ENCODE data around the gene ARPP21.
"Not testable (repeated sequence)": the region's sequence is repeated elsewhere in the genome, so short reads cannot be mapped to it uniquely, and the experiment has no call there.

The ARPP21 gene

DNA sequence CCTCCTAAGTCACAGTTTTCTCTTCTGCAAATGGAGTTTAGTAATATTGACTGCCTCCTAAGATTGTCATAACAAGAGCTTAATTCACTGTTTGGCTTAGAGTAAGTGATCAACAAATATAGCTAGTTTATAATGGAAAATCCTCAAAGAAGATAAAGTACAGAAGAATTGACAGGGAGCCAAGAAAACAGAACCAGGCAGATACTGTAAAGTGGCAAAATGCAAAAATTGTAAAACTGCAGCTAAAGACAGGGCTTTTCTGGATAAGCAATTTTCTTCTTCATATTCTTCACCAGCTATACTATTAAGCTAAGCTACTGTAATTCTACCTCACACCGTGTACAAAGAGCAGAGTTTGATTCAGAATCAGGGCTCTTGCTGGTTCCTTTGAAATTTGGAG lies 148.6 kb downstream of the ARPP21 start:
- Histone ChIP-seq H3K27me3 (ENCODE audit: insufficient read depth, low read length) (no peaks in the 10 kb centered on the region), H3K4me1 (ENCODE audit: insufficient read depth, low read length) (peaks cover 65% of the 10 kb centered on the region), H3K9me3 (ENCODE audit: low read length) (no peaks in the 10 kb centered on the region), H3K4me3 (ENCODE audit: low read length) (no peak overlapping the region), H2AFZ (ENCODE audit: low read depth, low read length) (no peak overlapping the region), H3K36me3 (ENCODE audit: insufficient read depth, low read length) (no peaks in the 10 kb centered on the region)

- H3K4me1 ChIP-seq (ENCODE audit: insufficient read depth, low read length): peaks cover 62% of the 10 kb centered on the region
- H3K4me3 ChIP-seq (ENCODE audit: low read length): no peak overlapping the region
- no peak overlapping the region for H2AFZ ChIP-seq (ENCODE audit: low read depth, low read length)
- no peaks in the 10 kb centered on the region for H3K36me3 ChIP-seq (ENCODE audit: insufficient read depth, low read length)
- no peaks in the 10 kb centered on the region for H3K27me3 ChIP-seq (ENCODE audit: insufficient read depth, low read length)
- H3K9me3 ChIP-seq (ENCODE audit: low read length): no peaks in the 10 kb centered on the region
Measured at GRCh38 chr3:35789042-35789831, 149.9 kb downstream of the ARPP21 start.

DNA sequence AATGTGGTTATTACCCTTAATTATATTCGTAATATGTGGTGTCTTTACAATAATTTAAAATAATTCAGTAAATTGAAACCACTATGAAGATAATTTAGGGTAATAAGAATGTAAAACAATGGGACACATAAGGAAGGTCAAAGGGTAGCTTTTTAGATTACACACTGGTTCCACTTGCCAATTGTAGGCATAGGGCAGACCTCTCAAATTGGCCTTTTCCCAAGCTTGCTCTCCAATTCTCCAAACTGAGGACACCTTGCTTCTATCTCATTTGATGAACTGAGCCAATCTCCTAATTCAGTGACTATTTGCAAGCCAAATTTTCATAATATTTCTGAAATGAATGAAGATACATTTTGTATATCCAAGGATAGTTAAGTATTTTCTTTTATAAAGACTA lies 151.4 kb downstream of the ARPP21 start:
- H3K4me1 ChIP-seq (ENCODE audit: insufficient read depth, low read length): peaks cover 47% of the 10 kb centered on the region
- no peaks in the 10 kb centered on the region for H3K9me3 ChIP-seq (ENCODE audit: low read length)
- no peaks in the 10 kb centered on the region for H3K27me3 ChIP-seq (ENCODE audit: insufficient read depth, low read length)
- H3K4me3 ChIP-seq (ENCODE audit: low read length): no peak overlapping the region
- H3K36me3 ChIP-seq (ENCODE audit: insufficient read depth, low read length): no peaks in the 10 kb centered on the region
- H2AFZ ChIP-seq (ENCODE audit: low read depth, low read length): no peak overlapping the region

DNA sequence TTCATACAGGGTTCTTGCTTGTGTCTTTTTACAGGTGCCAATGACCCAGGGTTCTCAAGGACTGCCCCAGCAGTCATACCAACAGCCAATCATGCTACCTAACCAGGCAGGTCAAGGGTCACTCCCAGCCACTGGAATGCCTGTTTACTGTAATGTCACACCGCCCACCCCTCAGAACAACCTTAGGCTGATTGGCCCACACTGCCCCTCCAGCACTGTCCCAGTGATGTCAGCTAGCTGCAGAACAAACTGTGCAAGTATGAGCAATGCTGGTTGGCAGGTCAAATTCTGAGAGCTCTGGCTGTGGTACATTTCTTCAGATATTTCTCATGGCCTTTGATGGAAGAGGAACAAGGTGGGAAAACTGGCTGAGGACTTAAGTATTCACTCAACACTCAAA lies 154.3 kb downstream of the ARPP21 start:
- no peaks in the 10 kb centered on the region for H3K27me3 ChIP-seq (ENCODE audit: insufficient read depth, low read length)
- H3K36me3 ChIP-seq (ENCODE audit: insufficient read depth, low read length): no peaks in the 10 kb centered on the region
- no peak overlapping the region for H2AFZ ChIP-seq (ENCODE audit: low read depth, low read length)
- H3K4me3 ChIP-seq (ENCODE audit: low read length): no peak overlapping the region
- peaks cover 28% of the 10 kb centered on the region for H3K4me1 ChIP-seq (ENCODE audit: insufficient read depth, low read length)
- no peaks in the 10 kb centered on the region for H3K9me3 ChIP-seq (ENCODE audit: low read length)

GRCh38 chr3:35800960-35801459 lies 161.7 kb downstream of the ARPP21 start:
- no peaks in the 10 kb centered on the region for H3K27me3 ChIP-seq (ENCODE audit: insufficient read depth, low read length)
- H2AFZ ChIP-seq (ENCODE audit: low read depth, low read length): no peak overlapping the region
- no peaks in the 10 kb centered on the region for H3K4me1 ChIP-seq (ENCODE audit: insufficient read depth, low read length)
- H3K36me3 ChIP-seq (ENCODE audit: insufficient read depth, low read length): no peaks in the 10 kb centered on the region
- H3K9me3 ChIP-seq (ENCODE audit: low read length): peaks cover 2% of the 10 kb centered on the region
- H3K4me3 ChIP-seq (ENCODE audit: low read length): no peak overlapping the region

- Histone ChIP-seq H2AFZ (ENCODE audit: low read depth, low read length) (no peak overlapping the region), H3K4me1 (ENCODE audit: insufficient read depth, low read length) (peaks cover 3% of the 10 kb centered on the region), H3K36me3 (ENCODE audit: insufficient read depth, low read length) (no peaks in the 10 kb centered on the region), H3K4me3 (ENCODE audit: low read length) (no peak overlapping the region), H3K9me3 (ENCODE audit: low read length) (no peaks in the 10 kb centered on the region), H3K27me3 (ENCODE audit: insufficient read depth, low read length) (no peaks in the 10 kb centered on the region)
Measured at GRCh38 chr3:35814531-35814930, 175.2 kb downstream of the ARPP21 start.

DNA sequence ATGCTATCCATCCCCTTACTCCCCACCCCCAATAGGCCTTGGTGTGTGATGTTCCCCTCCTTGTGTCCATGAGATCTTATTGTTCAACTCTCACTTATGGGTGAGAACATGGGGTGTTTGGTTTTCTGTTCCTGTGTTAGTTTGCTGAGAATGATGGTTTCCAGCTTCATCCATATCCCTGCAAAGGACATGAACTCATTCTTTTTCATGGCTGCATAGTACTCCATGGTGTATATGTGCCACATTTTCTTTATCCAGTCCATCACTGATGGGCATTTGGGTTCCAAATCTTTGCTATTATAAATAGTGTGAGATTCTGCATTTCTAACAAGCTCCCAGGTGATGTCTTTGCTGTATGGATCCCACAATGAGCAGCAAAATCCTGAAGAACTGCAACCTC lies 176.5 kb downstream of the ARPP21 start:
- not testable (repeated sequence) for H3K27me3 ChIP-seq (ENCODE audit: insufficient read depth, low read length); H2AFZ ChIP-seq (ENCODE audit: low read depth, low read length); H3K4me3 ChIP-seq (ENCODE audit: low read length); H3K36me3 ChIP-seq (ENCODE audit: insufficient read depth, low read length); H3K4me1 ChIP-seq (ENCODE audit: insufficient read depth, low read length); H3K9me3 ChIP-seq (ENCODE audit: low read length)

- Histone ChIP-seq H3K4me3 (ENCODE audit: low read length) (no peak overlapping the region), H2AFZ (ENCODE audit: low read depth, low read length) (no peak overlapping the region), H3K36me3 (ENCODE audit: insufficient read depth, low read length) (no peaks in the 10 kb centered on the region), H3K27me3 (ENCODE audit: insufficient read depth, low read length) (no peaks in the 10 kb centered on the region), H3K4me1 (ENCODE audit: insufficient read depth, low read length) (peaks cover 3% of the 10 kb centered on the region), H3K9me3 (ENCODE audit: low read length) (no peaks in the 10 kb centered on the region)
Measured at GRCh38 chr3:35817216-35817615, 177.9 kb downstream of the ARPP21 start.

DNA sequence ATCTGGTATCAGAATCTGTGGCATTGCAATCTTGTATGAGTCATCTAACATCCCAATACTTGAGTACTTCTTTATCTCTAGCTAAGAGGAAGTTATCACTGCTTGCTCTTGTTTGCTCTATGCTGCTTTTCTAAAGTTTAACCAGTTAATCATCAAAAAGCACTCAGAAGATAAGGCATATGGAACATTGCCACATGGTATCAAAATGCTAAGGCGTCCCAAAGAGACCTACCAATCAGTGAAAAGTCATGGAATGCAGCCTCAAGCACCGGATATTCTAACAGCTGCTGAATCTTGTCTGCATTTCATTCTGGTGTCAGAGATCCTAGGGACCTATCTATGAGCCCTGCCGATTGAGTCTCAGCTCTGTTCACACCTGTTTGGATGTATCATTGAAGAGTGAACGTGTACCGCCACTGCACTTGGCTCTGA lies 192.8 kb downstream of the ARPP21 start:
- Histone ChIP-seq H2AFZ (ENCODE audit: low read depth, low read length) (no peak overlapping the region), H3K9me3 (ENCODE audit: low read length) (peaks cover 1% of the 10 kb centered on the region), H3K4me1 (ENCODE audit: insufficient read depth, low read length) (peaks cover 3% of the 10 kb centered on the region), H3K27me3 (ENCODE audit: insufficient read depth, low read length) (no peaks in the 10 kb centered on the region), H3K36me3 (ENCODE audit: insufficient read depth, low read length) (no peaks in the 10 kb centered on the region), H3K4me3 (ENCODE audit: low read length) (no peak overlapping the region)

Measured in neuron (in vitro differentiated cells).